SHP77 treated with DMSO at 0.1 percent for 48 hours (cell line): ENCODE data around the gene EXOSC2.
"Not testable (repeated sequence)": the region's sequence is repeated elsewhere in the genome, so short reads cannot be mapped to it uniquely, and the experiment has no call there.

ENCODE experiments used
- DNase-seq: peaks from one replicate; lab custom pipeline; 2025; lab: John Stamatoyannopoulos, UW

Gene EXOSC2

GRCh38 chr9:130668196-130668595 is 25.4 kb upstream of the EXOSC2 start:
- no peak for DNase-seq

GRCh38 chr9:130668659-130669058 is 24.9 kb upstream of the EXOSC2 start:
- DNase-seq: no peak

- DNase-seq: no peak
Measured at GRCh38 chr9:130669965-130670364, 23.6 kb upstream of the EXOSC2 start.

GRCh38 chr9:130670644-130671043 is 22.9 kb upstream of the EXOSC2 start:
- no peak for DNase-seq

GRCh38 chr9:130672466-130672865 is 21.1 kb upstream of the EXOSC2 start:
- peak; percentile 90 for DNase-seq

- no peak for DNase-seq
Measured at GRCh38 chr9:130672933-130673615, 20.5 kb upstream of the EXOSC2 start.

- no peak for DNase-seq
Measured at GRCh38 chr9:130675396-130675795, 18.2 kb upstream of the EXOSC2 start.

GRCh38 chr9:130677252-130677651 is 16.3 kb upstream of the EXOSC2 start:
- no peak for DNase-seq

GRCh38 chr9:130680836-130681768 is 12.5 kb upstream of the EXOSC2 start:
- DNase-seq: peak; percentile 82

- no peak for DNase-seq
Measured at GRCh38 chr9:130681769-130682420, 11.7 kb upstream of the EXOSC2 start.

- peak; percentile 37 for DNase-seq
Measured at GRCh38 chr9:130682421-130683121, 11.0 kb upstream of the EXOSC2 start.

- DNase-seq: no peak
Measured at GRCh38 chr9:130685104-130685503, 8.5 kb upstream of the EXOSC2 start.

- DNase-seq: not testable (repeated sequence)
Measured at GRCh38 chr9:130685945-130686344, 7.6 kb upstream of the EXOSC2 start.

- no peak for DNase-seq
Measured at GRCh38 chr9:130687615-130688014, 6.0 kb upstream of the EXOSC2 start.

GRCh38 chr9:130688072-130688471 is 5.5 kb upstream of the EXOSC2 start:
- DNase-seq: no peak

GRCh38 chr9:130689572-130689936 is 4.0 kb upstream of the EXOSC2 start:
- DNase-seq: no peak

GRCh38 chr9:130689937-130690700 is 3.5 kb upstream of the EXOSC2 start:
- DNase-seq: peak; percentile 87

- no peak for DNase-seq
Measured at GRCh38 chr9:130692321-130692720, 1.3 kb upstream of the EXOSC2 start.

- DNase-seq: no peak
Measured at GRCh38 chr9:130693101-130693425, 517 bp upstream of the EXOSC2 start.

- no peak for DNase-seq
Measured at GRCh38 chr9:130694205-130694604, 625 bp downstream of the EXOSC2 start.

GRCh38 chr9:130696139-130696650 is 2.6 kb downstream of the EXOSC2 start:
- no peak for DNase-seq
